Panc1 (cell line): ENCODE data around the gene PSMB2. TPM values are rescaled to one million over a fixed set of nuclear protein-coding genes. Genes with fewer than 3 reads are reported as not detected.

Experiments used
- ATAC-seq: fragments of 200-7000 bp; cut with Tn5 transposase; 2 replicates; pipeline ENCODE4 v1.9.1; 2020; ENCODE audit warnings: mild to moderate bottlenecking, moderate library complexity
- BruUV-seq: library from RNA; stranded (reverse); fragments of 400-500 nt; replicated peaks from 2 replicates; lab custom pipeline; 2021; lab: Mats Ljungman, UMichigan
- CTCF ChIA-PET: fragments of 300-600 bp; sonication (Branson Sonifier 250); formaldehyde crosslinking; loops from one replicate; lab custom pipeline; 2022; ENCODE audit warnings: antibody characterized with exemption; lab: Charles Lee
- POLR2A ChIA-PET: fragments of 300-600 bp; sonication (Branson Sonifier 250); formaldehyde crosslinking; loops from one replicate; lab custom pipeline; 2022; ENCODE audit warnings: antibody characterized with exemption; lab: Charles Lee
- DNase-seq: peaks from one replicate; pipeline ENCODE4 v3.0.0-alpha.2; 2010; ENCODE audit warnings: low read depth, low spot score
- H3K27ac ChIP-seq: 2 replicates; pipeline ENCODE4 v1.5.1; 2011; ENCODE audit warnings: mild to moderate bottlenecking, low read length, inconsistent platforms
- H3K27me3 ChIP-seq: fragments of 200-500 bp; sonication (Bioruptor generic); 2 replicates; pipeline ENCODE4 v1.6.0; 2014; ENCODE audit warnings: low read length, inconsistent platforms; ENCODE audit not compliant: control insufficient read depth, insufficient read depth
- H3K36me3 ChIP-seq: fragments of 200-500 bp; sonication (Bioruptor generic); 2 replicates; pipeline ENCODE4 v1.5.1; 2014; ENCODE audit warnings: inconsistent platforms, mild to moderate bottlenecking, low read length, moderate library complexity; ENCODE audit not compliant: control insufficient read depth, insufficient read depth
- H3K4me1 ChIP-seq: 2 replicates; pipeline ENCODE4 v1.5.1; 2011; ENCODE audit warnings: inconsistent platforms, mild to moderate bottlenecking, low read length, moderate library complexity; ENCODE audit not compliant: control insufficient read depth, insufficient read depth
- H3K4me3 ChIP-seq, 2 experiments: 2 replicates each; pipeline ENCODE4 v1.5.1; 2011 to 2012; ENCODE audit warnings: low read depth in 2 of 2, low read length in 2 of 2, mild to moderate bottlenecking in 2 of 2, inconsistent platforms in 1 of 2, moderate library complexity in 1 of 2
- H3K9me3 ChIP-seq: fragments of 200-500 bp; sonication (Bioruptor generic); 2 replicates; pipeline ENCODE4 v1.5.1; 2014; ENCODE audit warnings: low read depth, mild to moderate bottlenecking, inconsistent platforms, low read length, moderate library complexity; ENCODE audit not compliant: control insufficient read depth, insufficient read depth
- CTCF ChIP-seq: fragments of 450-650 bp; IDR thresholded peaks from 2 replicates; pipeline ENCODE4 v1.5.1; 2017; ENCODE audit warnings: mild to moderate bottlenecking
- POLR2AphosphoS5 ChIP-seq: IDR thresholded peaks from 2 replicates; pipeline ENCODE4 v1.6.1; 2012; ENCODE audit warnings: mild to moderate bottlenecking, low read depth, low read length, moderate library complexity
- REST ChIP-seq, 2 experiments: IDR thresholded peaks; 2 replicates each; pipeline ENCODE4 v1.6.1; 2011 to 2012; ENCODE audit warnings: low read depth in 2 of 2, control low read depth in 1 of 2, low read length in 1 of 2, mild to moderate bottlenecking in 1 of 2, moderate library complexity in 1 of 2; ENCODE audit not compliant: insufficient read depth in 1 of 2
- SIN3A ChIP-seq: IDR thresholded peaks from 2 replicates; pipeline ENCODE4 v1.6.1; 2012; ENCODE audit warnings: low read depth, mild to moderate bottlenecking, low read length, moderate library complexity, borderline replicate concordance; ENCODE audit not compliant: insufficient read depth
- TCF7L2 ChIP-seq: IDR thresholded peaks from 2 replicates; pipeline ENCODE4 v1.6.1; 2011; ENCODE audit warnings: mild to moderate bottlenecking, low read depth, low read length, inconsistent platforms
- in situ Hi-C: cut with HindIII; loops from 2 replicates; pipeline ENCODE4 v1.10.0; 2016; ENCODE audit warnings: low sequenced_read_pairs, low pct_unique_long_range_greater_than_20kb
- intact Hi-C: fragments of 100-400 bp; cut with micrococcal nuclease; formaldehyde crosslinking; loops from one replicate; pipeline ENCODE4 v1.10.0; 2022; ENCODE audit not compliant: unreplicated experiment
- total RNA-seq: library from RNA; stranded (reverse); gene quantifications from one replicate; pipeline ENCODE4 v1.2.1, GENCODE V29; 2021; ENCODE audit not compliant: unreplicated experiment

Gene PSMB2
- total RNA-seq, 1 experiment from 2014 or later, result 95.0 TPM

- intact Hi-C loops (loop anchor here (5.0 kb wide), 1 partner anchor 77 kb away; the partner anchor contains the start of gene C1orf216), in situ Hi-C loops (no loop called here)
- CTCF ChIA-PET, result no interaction called here
- POLR2A ChIA-PET, result no interaction called here
- ATAC-seq (peak; percentile 9; the same call in 1 of the 2 replicates), DNase-seq (no peak)
- Histone ChIP-seq H3K27ac (peak overlapping the region; percentile 90), H3K36me3 (peaks cover 5% of the 10 kb centered on the region), H3K9me3 (no peaks in the 10 kb centered on the region), H3K4me1 (peaks cover 23% of the 10 kb centered on the region), H3K27me3 (no peaks in the 10 kb centered on the region; the same call in 1 of the 2 replicates), H3K4me3 (peak overlapping the region; percentile 59 to 80)
- BruUV-seq, result TSS peak; percentile 62
- no peak for TF ChIP-seq POLR2AphosphoS5
- no peak for TF ChIP-seq SIN3A
- no peak for TF ChIP-seq TCF7L2
- TF ChIP-seq CTCF, result no peak
- no peak for TF ChIP-seq REST (IDR thresholded peaks at IDR 0.05; ENCODE audit: insufficient read depth in 1 of 2, low read depth in 2 of 2, low read length in 1 of 2)
These were observed 720 bp downstream of the PSMB2 start for GRCh38 chr1:35640380-35641232.

- POLR2A ChIA-PET, result interaction anchor here (0.7 kb wide), 1 partner anchor 366 kb away, joined by 3 read pairs; no protein-coding TSS in a partner anchor
- H3K36me3 ChIP-seq, result peaks cover 22% of the 10 kb centered on the region
- CTCF ChIA-PET, result interaction anchor here (0.6 to 1.1 kb wide), 2 partner anchors 68 to 78 kb away, joined by 3 to 4 read pairs; no protein-coding TSS in a partner anchor
- H3K9me3 ChIP-seq, result no peaks in the 10 kb centered on the region
- in situ Hi-C loops, result no loop called here
- H3K27ac ChIP-seq, result peak overlapping the region; percentile 94
- DNase-seq (no peak), ATAC-seq (no peak)
- H3K27me3 ChIP-seq, result no peaks in the 10 kb centered on the region
- TF ChIP-seq POLR2AphosphoS5 (no peak), CTCF (no peak), SIN3A (no peak), TCF7L2 (no peak), REST (IDR thresholded peaks at IDR 0.05; ENCODE audit: insufficient read depth in 1 of 2, low read depth in 2 of 2, low read length in 1 of 2) (no peak)
- intact Hi-C loops, result no loop called here
- BruUV-seq, result no TSS peak
- peak overlapping the region; percentile 43 to 53 for H3K4me3 ChIP-seq
- H3K4me1 ChIP-seq, result peaks cover 23% of the 10 kb centered on the region
These were observed 3.9 kb downstream of the PSMB2 start for GRCh38 chr1:35637401-35637809.
